Measurements from ENCODE around the gene LACRT. TPM values are rescaled to one million over a fixed set of nuclear protein-coding genes. Genes with fewer than 3 reads are reported as not detected.

The LACRT gene
- total RNA-seq, 2 donors from 2014 or later, result not detected

GRCh38 chr12:54611715-54612149 lies 23.0 kb downstream of the LACRT start:
- Histone ChIP-seq H3K4me1 (no peaks in the 10 kb centered on the region), H3K9me3 (no peaks in the 10 kb centered on the region), H3K27ac (no peak overlapping the region), H3K27me3 (no peaks in the 10 kb centered on the region), H3K4me3 (no peak overlapping the region), H3K36me3 (replicated peaks in 1 of 2; ENCODE audit: insufficient read depth in 1 of 2, low read depth in 2 of 2) (no peaks in the 10 kb centered on the region)
- ATAC-seq, result no peak
- intact Hi-C loops (cut with DNase I), result no loop called here
- no peak for TF ChIP-seq POLR2A (IDR thresholded peaks at IDR 0.05)
- TF ChIP-seq, protein P1, sequence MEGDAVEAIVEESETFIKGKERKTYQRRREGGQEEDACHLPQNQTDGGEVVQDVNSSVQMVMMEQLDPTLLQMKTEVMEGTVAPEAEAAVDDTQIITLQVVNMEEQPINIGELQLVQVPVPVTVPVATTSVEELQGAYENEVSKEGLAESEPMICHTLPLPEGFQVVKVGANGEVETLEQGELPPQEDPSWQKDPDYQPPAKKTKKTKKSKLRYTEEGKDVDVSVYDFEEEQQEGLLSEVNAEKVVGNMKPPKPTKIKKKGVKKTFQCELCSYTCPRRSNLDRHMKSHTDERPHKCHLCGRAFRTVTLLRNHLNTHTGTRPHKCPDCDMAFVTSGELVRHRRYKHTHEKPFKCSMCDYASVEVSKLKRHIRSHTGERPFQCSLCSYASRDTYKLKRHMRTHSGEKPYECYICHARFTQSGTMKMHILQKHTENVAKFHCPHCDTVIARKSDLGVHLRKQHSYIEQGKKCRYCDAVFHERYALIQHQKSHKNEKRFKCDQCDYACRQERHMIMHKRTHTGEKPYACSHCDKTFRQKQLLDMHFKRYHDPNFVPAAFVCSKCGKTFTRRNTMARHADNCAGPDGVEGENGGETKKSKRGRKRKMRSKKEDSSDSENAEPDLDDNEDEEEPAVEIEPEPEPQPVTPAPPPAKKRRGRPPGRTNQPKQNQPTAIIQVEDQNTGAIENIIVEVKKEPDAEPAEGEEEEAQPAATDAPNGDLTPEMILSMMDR (IDR thresholded peaks at IDR 0.05), result no peak
- 69 to 77% methylated on average over 3 of the region's 3 CpGs for WGBS, 2 donors
- DNase-seq, result no peak

DNA sequence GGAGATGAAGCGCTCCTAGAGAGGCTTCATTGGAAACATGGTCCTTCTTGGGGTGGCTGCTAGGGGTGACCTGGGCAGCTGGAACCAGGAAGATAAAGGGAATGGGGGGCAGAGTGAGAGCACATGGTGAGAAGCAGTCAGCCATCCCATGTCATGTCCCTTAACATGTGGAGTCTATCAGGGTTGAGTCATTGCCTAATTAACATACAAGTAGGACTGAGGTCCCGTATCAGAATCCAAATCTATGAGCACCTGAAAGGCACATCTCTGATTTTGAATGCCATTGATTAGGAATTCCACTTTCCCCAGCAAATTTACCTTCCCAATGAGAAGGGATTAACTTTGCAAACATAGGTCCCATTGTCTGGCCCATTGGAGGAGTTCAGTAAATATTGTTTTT lies 25.9 kb downstream of the LACRT start:
- Histone ChIP-seq H3K9me3 (no peaks in the 10 kb centered on the region), H3K27me3 (no peaks in the 10 kb centered on the region), H3K27ac (no peak overlapping the region), H3K36me3 (replicated peaks in 1 of 2; ENCODE audit: insufficient read depth in 1 of 2, low read depth in 2 of 2) (no peaks in the 10 kb centered on the region), H3K4me1 (no peaks in the 10 kb centered on the region), H3K4me3 (no peak overlapping the region)
- 49 to 83% methylated on average over 2 of the region's 2 CpGs for WGBS, 2 donors
- ATAC-seq (no peak), DNase-seq (no peak)
- intact Hi-C loops (cut with DNase I), result no loop called here
- TF ChIP-seq, protein P1 (IDR thresholded peaks at IDR 0.05), result no peak
- TF ChIP-seq POLR2A (IDR thresholded peaks at IDR 0.05), result no peak

- no peak for DNase-seq
- no peak overlapping the region for H3K27ac ChIP-seq
- no peak overlapping the region for H3K4me3 ChIP-seq
- H3K27me3 ChIP-seq, result no peaks in the 10 kb centered on the region
- H3K36me3 ChIP-seq (replicated peaks in 1 of 2; ENCODE audit: insufficient read depth in 1 of 2, low read depth in 2 of 2), result no peaks in the 10 kb centered on the region
- WGBS, 2 donors, result 48 to 61% methylated on average over 6 of the region's 6 CpGs
- intact Hi-C loops (cut with DNase I), result no loop called here
- no peak for ATAC-seq
- H3K4me1 ChIP-seq, result no peaks in the 10 kb centered on the region
- no peak for TF ChIP-seq POLR2A (IDR thresholded peaks at IDR 0.05)
- TF ChIP-seq, protein P1 (IDR thresholded peaks at IDR 0.05), result no peak
- no peaks in the 10 kb centered on the region for H3K9me3 ChIP-seq
Observed at GRCh38 chr12:54608156-54608555, 26.5 kb downstream of the LACRT start.

DNA sequence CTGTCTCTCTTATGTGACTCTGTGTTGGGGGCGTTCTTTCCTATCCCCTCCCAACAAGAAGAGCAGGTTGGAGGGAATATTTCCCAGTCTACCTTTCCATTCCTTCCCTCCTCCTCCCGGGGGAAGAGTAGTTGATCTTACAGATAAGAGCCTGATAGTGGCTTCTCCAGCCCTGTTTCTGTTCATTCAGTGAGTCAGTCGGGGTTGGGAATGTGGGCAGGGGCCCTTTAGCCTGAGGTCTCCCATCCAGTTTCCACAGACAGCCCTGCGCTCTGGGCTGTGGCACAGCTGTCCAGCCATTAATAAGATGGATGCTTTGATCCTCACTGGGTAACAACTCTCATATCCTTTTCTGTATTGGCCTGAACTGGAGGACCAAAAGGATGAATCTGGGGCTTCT lies 28.1 kb downstream of the LACRT start:
- ATAC-seq (no peak), DNase-seq (no peak)
- no peak overlapping the region for H3K4me3 ChIP-seq
- no peaks in the 10 kb centered on the region for H3K36me3 ChIP-seq (replicated peaks in 1 of 2; ENCODE audit: insufficient read depth in 1 of 2, low read depth in 2 of 2)
- no peak overlapping the region for H3K27ac ChIP-seq
- no peaks in the 10 kb centered on the region for H3K4me1 ChIP-seq
- H3K9me3 ChIP-seq, result no peaks in the 10 kb centered on the region
- WGBS, 2 donors, result 44 to 49% methylated on average over 4 of the region's 4 CpGs
- no peaks in the 10 kb centered on the region for H3K27me3 ChIP-seq
- intact Hi-C loops (cut with DNase I), result no loop called here
- TF ChIP-seq POLR2A (IDR thresholded peaks at IDR 0.05), result no peak
- TF ChIP-seq, protein P1 (IDR thresholded peaks at IDR 0.05), result no peak

DNA sequence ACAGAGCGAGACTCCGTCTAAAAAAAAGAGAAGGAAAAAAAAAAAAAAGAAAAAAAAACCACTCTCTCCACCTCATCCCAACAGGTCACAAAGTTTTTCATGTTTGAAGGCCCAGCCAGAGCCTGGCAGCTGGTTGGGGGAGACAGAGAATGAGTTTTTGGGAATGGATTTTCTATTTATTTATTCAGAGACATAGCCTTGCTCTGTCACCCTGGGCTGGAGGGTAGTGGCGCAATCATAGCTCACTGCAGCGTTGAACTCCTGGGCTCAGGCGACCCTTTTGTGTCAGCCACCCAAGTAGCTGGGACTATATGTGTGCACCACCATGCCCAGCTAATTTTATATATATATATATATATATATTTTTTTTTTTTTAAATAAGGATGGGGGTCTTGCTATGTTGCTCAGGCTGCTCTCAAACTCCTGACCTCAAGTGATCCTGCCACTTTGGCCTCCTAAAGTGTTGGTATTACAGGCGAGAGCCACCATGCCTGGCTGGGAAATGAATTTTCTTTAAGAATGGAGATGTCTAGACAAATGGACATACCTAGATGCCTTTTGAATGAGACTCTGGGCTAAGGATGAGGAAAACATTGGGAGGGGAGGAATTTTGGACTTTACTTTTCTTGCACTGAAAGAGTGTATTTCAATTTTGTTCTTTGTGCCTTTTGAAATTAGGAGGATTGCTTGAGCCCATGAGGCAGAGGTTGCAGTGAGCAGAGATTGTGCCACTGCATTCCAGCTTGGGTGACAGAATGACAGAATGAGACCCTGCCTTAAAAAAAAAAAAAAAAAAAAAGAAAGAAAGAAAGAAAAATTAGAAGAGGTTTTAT lies 29.3 kb downstream of the LACRT start:
- no peak for DNase-seq
- intact Hi-C loops (cut with DNase I), result no loop called here
- no peaks in the 10 kb centered on the region for H3K36me3 ChIP-seq (replicated peaks in 1 of 2; ENCODE audit: insufficient read depth in 1 of 2, low read depth in 2 of 2)
- H3K4me3 ChIP-seq, result no peak overlapping the region
- H3K4me1 ChIP-seq, result no peaks in the 10 kb centered on the region
- TF ChIP-seq, protein P1 (IDR thresholded peaks at IDR 0.05), result no peak
- TF ChIP-seq POLR2A (IDR thresholded peaks at IDR 0.05), result no peak
- WGBS, 2 donors, result 81 to 85% methylated on average over 6 of the region's 6 CpGs
- H3K27ac ChIP-seq, result no peak overlapping the region
- H3K9me3 ChIP-seq, result no peaks in the 10 kb centered on the region
- ATAC-seq, result no peak
- H3K27me3 ChIP-seq, result no peaks in the 10 kb centered on the region

Data from body of pancreas (tissue), 4 donors.